ENCODE data around the gene PRRG2.

PRRG2 gene

DNA sequence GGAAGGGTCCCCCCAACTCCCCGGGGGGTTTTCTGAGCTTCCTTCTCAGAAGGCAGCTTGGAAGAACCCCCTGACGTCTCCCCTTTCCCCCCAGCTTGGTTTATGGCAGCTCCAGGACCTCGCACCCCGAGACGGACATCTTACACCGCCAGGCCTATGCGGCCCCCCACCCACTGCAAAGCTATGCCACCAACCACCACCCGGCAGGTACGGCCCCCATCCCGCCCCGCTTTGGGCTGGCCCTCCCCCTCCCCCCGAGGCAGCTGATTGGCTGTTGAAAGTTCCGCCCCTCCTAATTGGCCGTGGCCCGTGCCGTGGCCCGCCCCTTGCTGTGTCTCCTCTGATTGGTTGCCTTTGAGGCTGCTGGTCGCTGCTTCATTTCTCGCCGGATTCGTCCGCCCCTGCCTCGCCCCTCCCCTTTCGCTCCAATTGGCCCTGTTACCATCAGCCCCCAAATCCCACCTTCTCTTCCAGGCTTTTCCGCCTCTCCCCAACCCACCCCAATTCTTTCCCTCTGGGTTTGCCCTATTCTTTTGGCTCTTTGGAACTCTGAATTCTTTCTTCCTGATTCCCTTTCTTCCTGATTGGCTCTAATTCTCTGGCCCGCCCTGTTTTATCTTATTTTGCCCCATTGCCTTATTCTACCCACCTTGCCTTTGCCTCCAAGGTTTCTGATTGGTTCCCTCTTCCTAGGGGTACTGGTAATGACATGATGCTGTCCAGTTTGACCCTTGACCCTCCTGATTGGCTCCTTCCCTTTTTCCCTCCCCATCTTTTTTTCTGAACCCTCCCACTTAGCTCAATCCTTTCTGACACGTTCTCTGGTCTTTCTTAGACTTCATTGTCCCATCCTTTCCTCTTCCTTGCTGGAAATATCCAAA is 12.4 kb downstream of the PRRG2 start (continued):
- TF ChIP-seq AEBP2 (tag by site-specific recombination; IDR thresholded peaks at IDR 0.05; ENCODE audit: borderline replicate concordance): no peak
- no peak for TF ChIP-seq ZNF174 (tag by site-specific recombination; IDR thresholded peaks at IDR 0.05)
- TF ChIP-seq SP3 (tag by site-specific recombination; IDR thresholded peaks at IDR 0.05): peak; percentile 98
- no peak for TF ChIP-seq ZBTB44 (tag by site-specific recombination; IDR thresholded peaks at IDR 0.05)
- TF ChIP-seq, protein P1, sequence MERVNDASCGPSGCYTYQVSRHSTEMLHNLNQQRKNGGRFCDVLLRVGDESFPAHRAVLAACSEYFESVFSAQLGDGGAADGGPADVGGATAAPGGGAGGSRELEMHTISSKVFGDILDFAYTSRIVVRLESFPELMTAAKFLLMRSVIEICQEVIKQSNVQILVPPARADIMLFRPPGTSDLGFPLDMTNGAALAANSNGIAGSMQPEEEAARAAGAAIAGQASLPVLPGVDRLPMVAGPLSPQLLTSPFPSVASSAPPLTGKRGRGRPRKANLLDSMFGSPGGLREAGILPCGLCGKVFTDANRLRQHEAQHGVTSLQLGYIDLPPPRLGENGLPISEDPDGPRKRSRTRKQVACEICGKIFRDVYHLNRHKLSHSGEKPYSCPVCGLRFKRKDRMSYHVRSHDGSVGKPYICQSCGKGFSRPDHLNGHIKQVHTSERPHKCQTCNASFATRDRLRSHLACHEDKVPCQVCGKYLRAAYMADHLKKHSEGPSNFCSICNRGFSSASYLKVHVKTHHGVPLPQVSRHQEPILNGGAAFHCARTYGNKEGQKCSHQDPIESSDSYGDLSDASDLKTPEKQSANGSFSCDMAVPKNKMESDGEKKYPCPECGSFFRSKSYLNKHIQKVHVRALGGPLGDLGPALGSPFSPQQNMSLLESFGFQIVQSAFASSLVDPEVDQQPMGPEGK (tag by site-specific recombination; IDR thresholded peaks at IDR 0.05): peak; percentile 95
- no peak for TF ChIP-seq HOXC10 (CRISPR knock-in tag; IDR thresholded peaks at IDR 0.05)
- TF ChIP-seq, protein P2, sequence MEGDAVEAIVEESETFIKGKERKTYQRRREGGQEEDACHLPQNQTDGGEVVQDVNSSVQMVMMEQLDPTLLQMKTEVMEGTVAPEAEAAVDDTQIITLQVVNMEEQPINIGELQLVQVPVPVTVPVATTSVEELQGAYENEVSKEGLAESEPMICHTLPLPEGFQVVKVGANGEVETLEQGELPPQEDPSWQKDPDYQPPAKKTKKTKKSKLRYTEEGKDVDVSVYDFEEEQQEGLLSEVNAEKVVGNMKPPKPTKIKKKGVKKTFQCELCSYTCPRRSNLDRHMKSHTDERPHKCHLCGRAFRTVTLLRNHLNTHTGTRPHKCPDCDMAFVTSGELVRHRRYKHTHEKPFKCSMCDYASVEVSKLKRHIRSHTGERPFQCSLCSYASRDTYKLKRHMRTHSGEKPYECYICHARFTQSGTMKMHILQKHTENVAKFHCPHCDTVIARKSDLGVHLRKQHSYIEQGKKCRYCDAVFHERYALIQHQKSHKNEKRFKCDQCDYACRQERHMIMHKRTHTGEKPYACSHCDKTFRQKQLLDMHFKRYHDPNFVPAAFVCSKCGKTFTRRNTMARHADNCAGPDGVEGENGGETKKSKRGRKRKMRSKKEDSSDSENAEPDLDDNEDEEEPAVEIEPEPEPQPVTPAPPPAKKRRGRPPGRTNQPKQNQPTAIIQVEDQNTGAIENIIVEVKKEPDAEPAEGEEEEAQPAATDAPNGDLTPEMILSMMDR (tag by site-specific recombination; IDR thresholded peaks at IDR 0.05): no peak
- no peak for TF ChIP-seq ZNF670 (tag by site-specific recombination; IDR thresholded peaks at IDR 0.05; ENCODE audit: low read depth)
- TF ChIP-seq ZNF544 (tag by site-specific recombination; IDR thresholded peaks at IDR 0.05): no peak
- TF ChIP-seq KLF7 (tag by site-specific recombination; IDR thresholded peaks at IDR 0.05; ENCODE audit: borderline replicate concordance): no peak
- TF ChIP-seq ZBTB1 (tag by site-specific recombination; IDR thresholded peaks at IDR 0.05): no peak
- no peak for TF ChIP-seq PRDM4 (tag by site-specific recombination; IDR thresholded peaks at IDR 0.05)
- TF ChIP-seq ZBTB21 (tag by site-specific recombination; IDR thresholded peaks at IDR 0.05): no peak
- TF ChIP-seq ZNF26 (tag by site-specific recombination; IDR thresholded peaks at IDR 0.05): no peak
- peak; percentile 52; the same call in 1 of the 2 replicates for TF ChIP-seq KLF10 (tag by site-specific recombination; IDR thresholded peaks at IDR 0.05)
- TF ChIP-seq GFI1B (tag by site-specific recombination; IDR thresholded peaks at IDR 0.05): no peak
- TF ChIP-seq ZNF416 (tag by site-specific recombination; IDR thresholded peaks at IDR 0.05): no peak
- no peak for TF ChIP-seq ZNF624 (tag by site-specific recombination; IDR thresholded peaks at IDR 0.05)
- no peak for TF ChIP-seq ZNF184 (tag by site-specific recombination; IDR thresholded peaks at IDR 0.05)
- TF ChIP-seq ZNF2 (tag by site-specific recombination; IDR thresholded peaks at IDR 0.05): no peak
- TF ChIP-seq, protein P3, sequence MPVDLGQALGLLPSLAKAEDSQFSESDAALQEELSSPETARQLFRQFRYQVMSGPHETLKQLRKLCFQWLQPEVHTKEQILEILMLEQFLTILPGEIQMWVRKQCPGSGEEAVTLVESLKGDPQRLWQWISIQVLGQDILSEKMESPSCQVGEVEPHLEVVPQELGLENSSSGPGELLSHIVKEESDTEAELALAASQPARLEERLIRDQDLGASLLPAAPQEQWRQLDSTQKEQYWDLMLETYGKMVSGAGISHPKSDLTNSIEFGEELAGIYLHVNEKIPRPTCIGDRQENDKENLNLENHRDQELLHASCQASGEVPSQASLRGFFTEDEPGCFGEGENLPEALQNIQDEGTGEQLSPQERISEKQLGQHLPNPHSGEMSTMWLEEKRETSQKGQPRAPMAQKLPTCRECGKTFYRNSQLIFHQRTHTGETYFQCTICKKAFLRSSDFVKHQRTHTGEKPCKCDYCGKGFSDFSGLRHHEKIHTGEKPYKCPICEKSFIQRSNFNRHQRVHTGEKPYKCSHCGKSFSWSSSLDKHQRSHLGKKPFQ (tag by site-specific recombination; IDR thresholded peaks at IDR 0.05): no peak
- TF ChIP-seq ZNF211 (tag by site-specific recombination; IDR thresholded peaks at IDR 0.05; ENCODE audit: low read depth): no peak
- no peak for TF ChIP-seq ZFP41 (tag by site-specific recombination; IDR thresholded peaks at IDR 0.05; ENCODE audit: borderline replicate concordance)
- no peak for TF ChIP-seq ZNF292 (tag by site-specific recombination; IDR thresholded peaks at IDR 0.05; ENCODE audit: borderline replicate concordance, low read depth)
- TF ChIP-seq ZNF10 (tag by site-specific recombination; IDR thresholded peaks at IDR 0.05): no peak
- no peak for TF ChIP-seq SCRT2 (tag by site-specific recombination; IDR thresholded peaks at IDR 0.05)

Data from HEK293 (cell line).